ENCODE results near the gene NAV1. TPM values are rescaled to one million over a fixed set of nuclear protein-coding genes. Genes with fewer than 3 reads are reported as not detected.

The NAV1 gene
- total RNA-seq, 1 donor from 2014 or later = 101 TPM

DNA sequence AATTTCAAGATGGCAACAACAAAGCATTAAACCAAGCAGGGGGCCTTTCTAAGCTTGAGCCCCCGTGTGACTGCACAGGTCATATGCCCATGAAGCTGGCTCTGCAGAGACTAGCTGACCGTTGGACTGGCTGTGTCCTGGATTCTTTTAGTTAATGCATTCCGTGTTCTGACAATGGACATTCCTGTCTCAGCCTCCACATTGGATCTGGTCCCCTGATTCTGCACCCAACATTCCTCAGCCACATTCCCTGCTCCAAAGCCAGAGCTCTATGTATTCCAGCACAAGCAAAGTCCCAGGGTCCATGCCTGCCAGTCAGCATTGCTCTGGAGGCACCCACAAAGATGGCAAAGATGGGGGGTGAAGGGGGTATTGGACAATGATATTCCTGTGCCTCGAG, 5.1 kb upstream of the NAV1 start:
- H3K27ac Mint-ChIP-seq (ENCODE audit: unreplicated experiment) = no peak overlapping the region
- peaks cover 3% of the 10 kb centered on the region for H3K36me3 Mint-ChIP-seq (ENCODE audit: low read depth, unreplicated experiment)
- H3K4me3 Mint-ChIP-seq (ENCODE audit: unreplicated experiment) = no peak overlapping the region
- no peak for TF ChIP-seq CTCF (IDR thresholded peaks at IDR 0.05; ENCODE audit: unreplicated experiment)
- H3K27me3 Mint-ChIP-seq (ENCODE audit: unreplicated experiment) = peaks cover 9% of the 10 kb centered on the region
- no peaks in the 10 kb centered on the region for H3K9me3 Mint-ChIP-seq (ENCODE audit: unreplicated experiment)
- DNase-seq (ENCODE audit: low spot score) = no peak
- peaks cover 33% of the 10 kb centered on the region for H3K4me1 Mint-ChIP-seq (ENCODE audit: unreplicated experiment)

GRCh38 chr1:201535046-201535918, 3.6 kb upstream of the NAV1 start:
- H3K4me3 Mint-ChIP-seq (ENCODE audit: unreplicated experiment) = no peak overlapping the region
- H3K27ac Mint-ChIP-seq (ENCODE audit: unreplicated experiment) = no peak overlapping the region
- H3K9me3 Mint-ChIP-seq (ENCODE audit: unreplicated experiment) = no peaks in the 10 kb centered on the region
- H3K36me3 Mint-ChIP-seq (ENCODE audit: low read depth, unreplicated experiment) = peaks cover 3% of the 10 kb centered on the region
- no peak for TF ChIP-seq CTCF (IDR thresholded peaks at IDR 0.05; ENCODE audit: unreplicated experiment)
- DNase-seq (ENCODE audit: low spot score) = no peak
- peaks cover 34% of the 10 kb centered on the region for H3K4me1 Mint-ChIP-seq (ENCODE audit: unreplicated experiment)
- H3K27me3 Mint-ChIP-seq (ENCODE audit: unreplicated experiment) = peaks cover 8% of the 10 kb centered on the region

DNA sequence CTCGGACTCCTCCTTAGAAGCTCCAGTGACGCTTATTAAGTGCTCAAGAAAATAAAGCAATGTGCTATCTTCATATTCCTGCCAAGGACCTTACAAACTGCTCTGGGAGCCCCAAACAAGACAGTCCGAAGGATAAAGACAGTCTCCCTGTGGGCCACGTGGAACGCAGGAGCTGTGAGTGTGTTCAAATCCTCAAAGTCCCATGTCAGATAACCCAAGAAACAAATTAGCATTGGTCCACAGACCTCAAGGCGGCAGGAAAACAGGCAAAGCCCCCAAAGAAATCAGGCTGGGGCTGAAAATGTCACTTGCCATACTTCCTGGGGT, 3.0 kb upstream of the NAV1 start:
- Mint-ChIP-seq H3K4me3 (ENCODE audit: unreplicated experiment) (no peak overlapping the region), H3K27ac (ENCODE audit: unreplicated experiment) (no peak overlapping the region), H3K4me1 (ENCODE audit: unreplicated experiment) (peaks cover 38% of the 10 kb centered on the region), H3K36me3 (ENCODE audit: low read depth, unreplicated experiment) (peaks cover 3% of the 10 kb centered on the region), H3K9me3 (ENCODE audit: unreplicated experiment) (no peaks in the 10 kb centered on the region), H3K27me3 (ENCODE audit: unreplicated experiment) (peaks cover 11% of the 10 kb centered on the region)
- no peak for TF ChIP-seq CTCF (IDR thresholded peaks at IDR 0.05; ENCODE audit: unreplicated experiment)
- DNase-seq (ENCODE audit: low spot score) = no peak

DNA sequence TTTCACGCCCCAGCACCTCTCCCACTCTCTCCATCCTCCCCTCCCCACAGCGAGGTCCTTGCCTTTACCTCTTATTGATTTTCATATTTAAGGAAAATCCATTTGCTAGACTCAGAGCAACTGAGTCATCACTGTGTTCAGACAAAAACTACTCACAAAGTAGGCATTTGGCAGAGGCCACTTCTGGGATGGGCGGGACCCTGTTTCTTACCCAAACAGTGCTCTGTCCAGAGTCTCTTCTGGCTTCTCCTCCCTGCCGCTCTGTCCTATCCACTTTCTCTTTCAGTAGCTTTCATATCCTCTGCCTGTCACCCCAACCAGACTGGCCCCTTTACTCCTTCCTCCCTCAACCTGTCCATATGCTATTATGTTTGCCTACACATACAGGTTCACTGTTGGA, 2.4 kb upstream of the NAV1 start:
- H3K36me3 Mint-ChIP-seq (ENCODE audit: low read depth, unreplicated experiment) = peaks cover 3% of the 10 kb centered on the region
- no peaks in the 10 kb centered on the region for H3K9me3 Mint-ChIP-seq (ENCODE audit: unreplicated experiment)
- no peak for TF ChIP-seq CTCF (IDR thresholded peaks at IDR 0.05; ENCODE audit: unreplicated experiment)
- no peak overlapping the region for H3K27ac Mint-ChIP-seq (ENCODE audit: unreplicated experiment)
- no peak overlapping the region for H3K4me3 Mint-ChIP-seq (ENCODE audit: unreplicated experiment)
- H3K4me1 Mint-ChIP-seq (ENCODE audit: unreplicated experiment) = peaks cover 42% of the 10 kb centered on the region
- no peak for DNase-seq (ENCODE audit: low spot score)
- peaks cover 11% of the 10 kb centered on the region for H3K27me3 Mint-ChIP-seq (ENCODE audit: unreplicated experiment)

- H3K4me1 Mint-ChIP-seq (ENCODE audit: unreplicated experiment) = peaks cover 43% of the 10 kb centered on the region
- TF ChIP-seq CTCF (IDR thresholded peaks at IDR 0.05; ENCODE audit: unreplicated experiment) = no peak
- peaks cover 13% of the 10 kb centered on the region for H3K27me3 Mint-ChIP-seq (ENCODE audit: unreplicated experiment)
Measured at GRCh38 chr1:201537028-201537427, 1.9 kb upstream of the NAV1 start.

More at GRCh38 chr1:201537028-201537427, 1.9 kb upstream of the NAV1 start:
- Mint-ChIP-seq H3K27ac (ENCODE audit: unreplicated experiment) (no peak overlapping the region), H3K9me3 (ENCODE audit: unreplicated experiment) (no peaks in the 10 kb centered on the region), H3K36me3 (ENCODE audit: low read depth, unreplicated experiment) (peaks cover 3% of the 10 kb centered on the region), H3K4me3 (ENCODE audit: unreplicated experiment) (no peak overlapping the region)
- DNase-seq (ENCODE audit: low spot score) = no peak
